T-helper 2 cell treated with Interferon-gamma antibody and Interleukin-4, amounts not matched to agents 5 μg/mL and 100 μg/mL, for 36 hours (primary cell): Measurements from ENCODE around the gene SPPL2A.
"Not testable (repeated sequence)": the region's sequence is repeated elsewhere in the genome, so short reads cannot be mapped to it uniquely, and the experiment has no call there.

Source experiments
- DNase-seq: peaks from one replicate; pipeline ENCODE4 v3.0.0; 2021; ENCODE audit warnings: low spot score
- H3K27ac Mint-ChIP-seq: one replicate; pipeline ENCODE4 v1.8.0; 2021; ENCODE audit warnings: mild to moderate bottlenecking, mixed read lengths
- H3K27me3 Mint-ChIP-seq: one replicate; pipeline ENCODE4 v1.8.0; 2021; ENCODE audit warnings: low read depth, mixed read lengths
- H3K36me3 Mint-ChIP-seq: one replicate; pipeline ENCODE4 v1.8.0; 2021; ENCODE audit warnings: low read depth, mixed read lengths
- H3K4me1 Mint-ChIP-seq: one replicate; pipeline ENCODE4 v1.8.0; 2021; ENCODE audit warnings: low read depth, mixed read lengths
- H3K4me3 Mint-ChIP-seq: one replicate; pipeline ENCODE4 v1.8.0; 2022; ENCODE audit warnings: mild to moderate bottlenecking, moderate library complexity, mixed read lengths
- H3K9me3 Mint-ChIP-seq: one replicate; pipeline ENCODE4 v1.8.0; 2021; ENCODE audit warnings: mixed read lengths

SPPL2A gene

GRCh38 chr15:50747523-50747922, 18.0 kb downstream of the SPPL2A start:
- no peak overlapping the region for H3K27ac Mint-ChIP-seq
- H3K9me3 Mint-ChIP-seq = no peaks in the 10 kb centered on the region
- no peak for DNase-seq
- H3K36me3 Mint-ChIP-seq = peaks cover 24% of the 10 kb centered on the region
- H3K4me1 Mint-ChIP-seq = peaks cover 2% of the 10 kb centered on the region
- no peak overlapping the region for H3K4me3 Mint-ChIP-seq
- no peaks in the 10 kb centered on the region for H3K27me3 Mint-ChIP-seq

- no peak overlapping the region for H3K4me3 Mint-ChIP-seq
- no peak for DNase-seq
- peaks cover 32% of the 10 kb centered on the region for H3K36me3 Mint-ChIP-seq
- no peaks in the 10 kb centered on the region for H3K4me1 Mint-ChIP-seq
- no peaks in the 10 kb centered on the region for H3K27me3 Mint-ChIP-seq
- H3K27ac Mint-ChIP-seq = no peak overlapping the region
- H3K9me3 Mint-ChIP-seq = no peaks in the 10 kb centered on the region
Observed at GRCh38 chr15:50744601-50745000, 20.9 kb downstream of the SPPL2A start.

DNA sequence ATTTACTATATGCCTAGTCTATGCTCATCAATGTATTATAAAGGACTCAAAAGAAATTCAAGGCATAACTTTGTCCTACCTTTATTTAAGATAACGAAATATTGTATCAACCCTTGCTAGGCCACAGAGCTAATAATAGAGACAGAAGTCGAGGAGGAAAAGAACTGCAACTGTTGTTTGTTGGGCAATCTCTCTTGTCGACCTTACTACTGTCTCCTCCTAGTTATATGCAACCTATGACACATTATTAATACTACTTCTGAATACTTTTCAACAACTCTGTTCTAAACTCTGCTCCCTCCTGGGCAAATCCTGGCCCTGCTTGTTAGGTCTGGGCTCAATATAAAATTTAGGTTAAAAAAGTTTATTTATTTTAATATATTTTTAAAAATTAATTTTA, 24.6 kb downstream of the SPPL2A start:
- DNase-seq = no peak
- Mint-ChIP-seq H3K27me3 (no peaks in the 10 kb centered on the region), H3K27ac (no peak overlapping the region), H3K36me3 (peaks cover 26% of the 10 kb centered on the region), H3K4me1 (no peaks in the 10 kb centered on the region), H3K4me3 (no peak overlapping the region), H3K9me3 (no peaks in the 10 kb centered on the region)

GRCh38 chr15:50736823-50737222, 28.7 kb downstream of the SPPL2A start:
- H3K4me1 Mint-ChIP-seq = no peaks in the 10 kb centered on the region
- no peaks in the 10 kb centered on the region for H3K27me3 Mint-ChIP-seq
- DNase-seq = no peak
- H3K36me3 Mint-ChIP-seq = peaks cover 42% of the 10 kb centered on the region
- H3K9me3 Mint-ChIP-seq = no peaks in the 10 kb centered on the region
- no peak overlapping the region for H3K27ac Mint-ChIP-seq
- no peak overlapping the region for H3K4me3 Mint-ChIP-seq

DNA sequence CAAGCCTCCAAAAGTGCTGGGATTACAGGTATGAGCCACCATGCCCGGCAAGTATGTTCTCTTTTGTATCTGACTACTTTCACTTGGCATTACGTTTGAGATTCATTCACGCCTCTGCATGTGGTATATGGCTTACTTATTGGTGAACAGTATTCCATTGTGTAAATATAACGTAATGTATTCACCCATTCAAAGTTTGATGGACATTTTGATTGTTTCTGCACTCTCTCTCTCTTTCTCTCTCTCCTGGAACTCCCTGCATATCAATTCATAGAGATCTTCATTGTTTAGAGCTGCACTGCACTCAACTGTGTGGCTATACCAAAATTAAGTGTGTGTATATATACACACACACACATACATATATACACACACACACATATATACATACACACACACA, 30.4 kb downstream of the SPPL2A start:
- Mint-ChIP-seq H3K27ac (no peak overlapping the region), H3K36me3 (peaks cover 42% of the 10 kb centered on the region), H3K4me3 (no peak overlapping the region), H3K4me1 (no peaks in the 10 kb centered on the region), H3K9me3 (no peaks in the 10 kb centered on the region), H3K27me3 (no peaks in the 10 kb centered on the region)
- no peak for DNase-seq

- DNase-seq = no peak
- H3K4me1 Mint-ChIP-seq = no peaks in the 10 kb centered on the region
- H3K4me3 Mint-ChIP-seq = no peak overlapping the region
- H3K9me3 Mint-ChIP-seq = no peaks in the 10 kb centered on the region
- peaks cover 31% of the 10 kb centered on the region for H3K36me3 Mint-ChIP-seq
- H3K27ac Mint-ChIP-seq = no peak overlapping the region
- H3K27me3 Mint-ChIP-seq = no peaks in the 10 kb centered on the region
Observed at GRCh38 chr15:50726315-50726714, 39.2 kb downstream of the SPPL2A start.

DNA sequence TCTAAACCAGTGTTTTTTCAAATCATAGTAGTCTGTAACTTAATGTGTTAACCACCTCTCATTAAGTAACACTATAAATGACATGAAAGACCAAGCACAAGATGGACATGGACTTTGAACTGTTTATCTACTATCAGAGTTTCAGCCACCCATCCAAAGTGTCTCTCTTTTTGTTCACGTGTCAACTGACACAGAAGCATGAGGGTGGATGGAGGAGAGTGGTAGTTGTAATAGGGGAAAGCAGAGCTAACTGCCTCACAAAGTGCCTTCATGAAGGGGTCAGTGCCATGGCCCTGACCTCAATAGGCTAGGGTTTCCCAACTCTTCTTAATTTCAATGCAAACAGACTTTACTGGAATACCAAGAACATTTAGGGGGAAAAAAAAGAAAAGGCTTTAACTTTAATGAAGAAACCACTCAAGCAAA, 46.8 kb downstream of the SPPL2A start:
- Mint-ChIP-seq H3K27me3 (no peaks in the 10 kb centered on the region), H3K36me3 (peaks cover 31% of the 10 kb centered on the region), H3K4me3 (no peak overlapping the region), H3K27ac (no peak overlapping the region), H3K9me3 (no peaks in the 10 kb centered on the region), H3K4me1 (no peaks in the 10 kb centered on the region)
- DNase-seq = no peak

DNA sequence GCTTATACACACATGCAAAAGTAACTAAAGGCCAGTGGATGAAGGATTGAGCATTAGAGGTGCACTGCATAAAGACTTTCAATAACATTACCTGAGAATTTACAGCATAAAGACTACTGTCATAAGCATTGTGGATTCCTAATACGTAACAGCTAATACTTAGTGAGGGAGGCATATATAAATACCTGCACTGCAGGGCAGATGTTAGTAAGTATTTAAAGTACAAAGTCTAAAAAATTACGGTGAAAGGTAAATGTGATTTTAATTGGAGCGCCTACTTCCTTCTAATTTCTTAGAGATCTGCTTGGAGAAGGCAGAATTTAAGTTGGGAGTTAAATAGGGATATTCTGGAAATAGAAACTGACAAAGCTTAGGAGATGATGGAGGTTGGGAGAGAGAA, 53.5 kb downstream of the SPPL2A start:
- Mint-ChIP-seq H3K4me1 (no peaks in the 10 kb centered on the region), H3K27me3 (no peaks in the 10 kb centered on the region), H3K4me3 (no peak overlapping the region), H3K27ac (peak overlapping the region; percentile 31), H3K36me3 (peaks cover 25% of the 10 kb centered on the region), H3K9me3 (no peaks in the 10 kb centered on the region)
- no peak for DNase-seq

DNA sequence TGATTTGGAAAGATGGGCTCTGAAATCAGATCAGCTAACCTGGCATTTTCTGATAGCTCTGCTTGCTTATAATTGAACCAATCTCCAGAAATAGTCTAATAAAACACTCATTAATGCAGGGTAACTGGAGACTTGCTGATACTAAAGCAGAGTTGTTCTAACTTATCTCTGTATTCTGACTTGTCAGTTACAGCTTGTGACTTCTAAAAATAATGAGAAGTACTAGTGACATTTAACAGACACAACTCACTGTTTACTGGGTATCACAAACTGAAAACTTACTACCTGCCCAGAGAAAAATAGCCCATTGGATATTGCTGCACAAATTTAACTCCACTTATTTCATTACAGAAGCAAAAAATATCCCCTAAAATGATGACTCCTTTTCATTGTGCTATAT, 54.9 kb downstream of the SPPL2A start:
- no peak overlapping the region for H3K4me3 Mint-ChIP-seq
- no peaks in the 10 kb centered on the region for H3K9me3 Mint-ChIP-seq
- no peaks in the 10 kb centered on the region for H3K27me3 Mint-ChIP-seq
- DNase-seq = no peak
- no peak overlapping the region for H3K27ac Mint-ChIP-seq
- H3K4me1 Mint-ChIP-seq = no peaks in the 10 kb centered on the region
- peaks cover 24% of the 10 kb centered on the region for H3K36me3 Mint-ChIP-seq

- Mint-ChIP-seq H3K36me3 (peaks cover 21% of the 10 kb centered on the region), H3K27me3 (no peaks in the 10 kb centered on the region), H3K4me3 (no peak overlapping the region), H3K4me1 (no peaks in the 10 kb centered on the region), H3K27ac (no peak overlapping the region), H3K9me3 (no peaks in the 10 kb centered on the region)
- no peak for DNase-seq
Observed at GRCh38 chr15:50707878-50708427, 57.6 kb downstream of the SPPL2A start.

DNA sequence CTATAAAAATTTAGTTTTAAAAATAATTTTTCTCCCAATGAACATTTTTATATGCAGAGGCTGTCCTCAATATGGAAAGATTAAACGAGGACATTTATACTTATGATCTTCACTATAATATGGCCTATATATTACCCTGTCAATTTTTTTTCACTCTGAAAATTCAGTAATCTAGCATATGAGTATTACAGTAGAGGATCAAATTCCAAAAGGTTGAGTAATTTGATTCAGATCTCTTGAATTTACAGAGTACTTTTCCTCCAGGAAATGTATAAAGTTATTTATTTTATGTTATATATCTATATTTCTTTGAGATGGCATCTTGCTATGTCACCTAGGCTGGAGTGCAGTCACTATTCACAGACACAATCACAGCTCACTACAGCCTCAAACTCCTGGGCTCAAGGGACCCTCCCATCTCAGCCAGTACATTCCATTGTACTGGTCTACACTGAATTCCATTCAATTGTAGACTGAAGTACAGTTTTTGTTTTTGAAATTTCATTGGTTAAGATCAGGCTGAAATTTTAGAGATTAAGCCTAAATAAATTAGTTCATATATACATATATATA, 62.7 kb downstream of the SPPL2A start:
- Mint-ChIP-seq H3K9me3 (no peaks in the 10 kb centered on the region), H3K4me3 (no peak overlapping the region)

DNA sequence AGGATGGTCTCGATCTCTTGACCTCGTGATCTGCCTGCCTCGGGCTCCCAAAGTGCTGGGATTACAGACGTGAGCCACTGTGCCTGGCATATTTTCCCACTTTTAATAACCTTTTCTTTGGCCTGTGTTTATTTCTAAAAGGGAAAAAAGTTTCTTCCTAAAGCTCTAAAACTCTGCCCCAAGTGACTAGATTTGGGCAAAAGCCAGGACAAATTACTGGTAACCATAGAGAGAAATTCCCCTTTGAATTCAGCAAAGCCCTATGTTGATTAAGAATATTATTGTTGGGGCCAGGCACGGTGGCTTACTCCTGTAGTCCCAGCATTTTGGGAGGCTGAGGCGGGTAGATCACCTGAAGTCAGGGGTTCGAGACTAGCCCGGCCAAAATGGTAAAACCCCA, 67.4 kb downstream of the SPPL2A start:
- Mint-ChIP-seq H3K9me3 (no peaks in the 10 kb centered on the region), H3K36me3 (peaks cover 4% of the 10 kb centered on the region), H3K27ac (no peak overlapping the region), H3K27me3 (no peaks in the 10 kb centered on the region), H3K4me1 (no peaks in the 10 kb centered on the region), H3K4me3 (no peak overlapping the region)
- no peak for DNase-seq

More for the DNA sequence above, 62.7 kb downstream of the SPPL2A start:
- no peaks in the 10 kb centered on the region for H3K27me3 Mint-ChIP-seq
- no peak overlapping the region for H3K27ac Mint-ChIP-seq
- peaks cover 11% of the 10 kb centered on the region for H3K36me3 Mint-ChIP-seq
- DNase-seq = no peak
- no peaks in the 10 kb centered on the region for H3K4me1 Mint-ChIP-seq

- H3K27me3 Mint-ChIP-seq = no peaks in the 10 kb centered on the region
- no peak for DNase-seq
- H3K4me1 Mint-ChIP-seq = no peaks in the 10 kb centered on the region
- no peaks in the 10 kb centered on the region for H3K9me3 Mint-ChIP-seq
- no peak overlapping the region for H3K27ac Mint-ChIP-seq
- no peak overlapping the region for H3K4me3 Mint-ChIP-seq
- peaks cover 4% of the 10 kb centered on the region for H3K36me3 Mint-ChIP-seq
Observed at GRCh38 chr15:50697109-50697797, 68.3 kb downstream of the SPPL2A start.

- not testable (repeated sequence) for DNase-seq, H3K27ac Mint-ChIP-seq, H3K27me3 Mint-ChIP-seq, H3K4me1 Mint-ChIP-seq, H3K36me3 Mint-ChIP-seq, H3K4me3 Mint-ChIP-seq, H3K9me3 Mint-ChIP-seq
Observed at GRCh38 chr15:50694634-50695165, 70.8 kb downstream of the SPPL2A start.
